ENCODE data around the gene MOCS1.

The MOCS1 gene

DNA sequence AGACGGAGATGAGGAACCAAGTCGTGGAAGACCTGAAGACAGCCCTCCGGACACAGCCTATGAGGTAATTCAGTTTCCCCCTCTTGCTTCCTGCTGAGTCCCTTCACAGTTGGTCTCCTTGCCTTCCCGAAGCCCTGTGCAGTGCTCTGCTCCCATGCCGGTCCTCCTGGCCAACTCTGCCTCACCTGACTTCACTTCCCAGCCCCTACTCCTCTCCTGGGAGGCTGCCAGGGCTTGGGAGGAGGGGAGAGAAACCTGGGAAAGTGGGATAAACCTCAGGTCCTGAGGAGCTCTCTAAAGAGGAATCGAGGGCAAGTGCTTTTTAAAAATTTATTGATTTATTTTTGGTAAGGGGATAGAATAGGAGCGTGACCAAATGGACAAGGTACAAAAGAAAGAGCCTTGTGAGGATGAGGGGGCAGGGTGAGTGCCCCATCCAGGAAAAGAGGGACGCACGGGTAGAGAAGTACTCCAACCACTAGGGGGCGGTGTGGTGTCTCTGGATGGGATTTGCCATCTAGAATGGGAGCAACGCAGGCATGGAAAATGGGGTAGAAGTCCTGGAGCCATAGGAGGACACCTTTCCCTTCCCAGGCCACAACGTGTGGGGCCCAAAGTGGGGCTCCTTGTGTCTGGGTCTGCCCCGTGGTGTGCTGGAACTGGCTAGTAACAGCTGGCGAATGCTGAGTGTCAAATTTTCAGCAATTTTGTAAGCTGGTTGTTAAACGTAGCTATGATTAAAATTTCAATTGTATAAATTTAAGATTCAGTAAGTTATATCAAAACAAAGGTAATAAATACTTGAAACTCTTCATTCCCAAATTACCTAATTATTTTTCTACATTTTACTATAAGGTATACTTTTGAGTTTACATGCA is 69.0 kb downstream of the MOCS1 start:
- peak; percentile 41 to 47 for DNase-seq

DNA sequence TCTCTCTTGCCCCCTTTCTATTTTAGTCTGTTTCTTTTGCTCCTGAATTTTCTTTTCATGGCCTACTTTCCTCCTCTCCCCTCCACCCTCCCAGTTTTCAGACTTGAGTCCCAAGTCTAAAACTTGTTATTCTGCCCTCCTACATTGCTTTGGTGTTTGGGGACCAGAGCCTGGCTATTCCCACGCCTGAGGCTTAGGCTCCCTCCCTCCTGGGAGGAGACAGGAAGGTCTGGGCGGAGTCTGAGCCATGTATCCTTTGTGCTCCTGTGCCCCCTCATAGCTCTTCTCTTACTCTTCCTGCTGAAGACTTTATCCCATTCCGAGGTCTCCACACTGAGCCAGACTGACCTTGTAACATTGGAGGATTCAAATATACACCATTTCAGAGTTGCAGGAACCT is 72.6 kb downstream of the MOCS1 start:
- DNase-seq = no peak

GRCh38 chr6:39859025-39859424 is 75.2 kb downstream of the MOCS1 start:
- no peak for DNase-seq

DNA sequence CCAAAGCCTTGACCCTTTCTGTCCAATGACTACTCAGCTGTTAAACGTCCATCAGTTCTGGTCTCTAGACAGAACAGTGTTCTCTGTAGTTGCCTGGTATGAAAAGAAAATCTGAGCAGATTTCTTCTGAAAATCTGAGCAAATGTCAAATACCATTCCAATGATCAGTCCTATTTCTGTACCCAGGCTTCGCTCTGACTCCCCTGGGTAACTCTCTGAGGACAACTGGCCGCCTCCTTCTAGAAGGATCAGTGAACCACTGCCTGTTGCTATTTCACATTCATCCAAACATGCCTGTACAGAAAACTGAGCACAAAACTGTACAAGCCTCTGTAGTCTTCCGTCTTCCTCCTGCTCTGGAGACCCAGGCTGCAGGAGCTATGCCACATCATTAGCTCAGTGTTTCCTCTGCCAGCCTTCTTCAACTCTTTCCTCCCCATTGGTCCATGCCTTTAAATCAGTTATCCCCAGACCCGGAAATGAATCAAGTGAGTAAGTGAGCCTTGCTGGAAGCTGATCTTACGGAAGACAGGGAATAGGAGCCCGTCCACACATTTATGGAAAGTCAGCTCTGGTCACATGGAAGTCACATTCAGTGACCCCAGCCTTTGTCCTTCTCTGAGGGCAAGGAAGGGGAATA is 78.8 kb downstream of the MOCS1 start:
- DNase-seq = no peak

Measured in AML-193 (cell line).